Measurements from ENCODE around the gene KITLG. TPM values are rescaled to one million over a fixed set of nuclear protein-coding genes. Genes with fewer than 3 reads are reported as not detected.
"Not testable (repeated sequence)": the region's sequence is repeated elsewhere in the genome, so short reads cannot be mapped to it uniquely, and the experiment has no call there.

The KITLG gene
- polyA plus RNA-seq, 1 of the 3 experiments (the other 2 are of a cell fraction) = 8.9 TPM

- Histone ChIP-seq H3K79me2 (ENCODE audit: insufficient read depth) (peaks cover 100% of the 10 kb centered on the region), H3F3A (replicated peaks; ENCODE audit: insufficient read depth) (peaks cover 12% of the 10 kb centered on the region), H4K20me1 (ENCODE audit: insufficient read depth) (peaks cover 33% of the 10 kb centered on the region), H3K4me1 (ENCODE audit: control insufficient read depth in 1 of 2, insufficient read depth in 2 of 2, low read depth in 1 of 2, low read length in 1 of 2) (peaks cover 0 to 16% of the 10 kb centered on the region in 2 experiments; a peak in 2 of 4 replicates), H3K36me3 (replicated peaks in 1 of 2; ENCODE audit: control insufficient read depth in 1 of 2, insufficient read depth in 2 of 2, low read length in 1 of 2) (peaks cover 0 to 29% of the 10 kb centered on the region in 2 experiments)
- CTCF ChIA-PET = interaction anchor here (0.9 kb wide), 1 partner anchor 32 kb away, joined by 5 read pairs; the partner anchor contains the start of gene KITLG
- H3K9me2 ChIP-seq; H3K9ac ChIP-seq; H3K27me3 ChIP-seq (ENCODE audit: insufficient read depth); H3K27ac ChIP-seq (ENCODE audit: low read depth in 2 of 2, low read length in 1 of 2); H3K4me3 ChIP-seq (ENCODE audit: low read depth in 2 of 2, low read length in 1 of 2); POLR2A ChIA-PET; H3K4me2 ChIP-seq; H3K9me3 ChIP-seq; DNase-seq; H2AFZ ChIP-seq (ENCODE audit: low read depth): not testable (repeated sequence)
- WGBS (ENCODE audit: low lambda C conversion rate) = 89% methylated on average over 7 of the region's 7 CpGs
Observed at GRCh38 chr12:88547949-88548348, 32.3 kb downstream of the KITLG start.

GRCh38 chr12:88546853-88547252, 33.4 kb downstream of the KITLG start:
- no peak overlapping the region for H3K4me3 ChIP-seq (ENCODE audit: low read depth in 2 of 2, low read length in 1 of 2)
- 0 out of 4 replicates have a peak overlapping the region, but pooled peaks of 1 of the 2 experiments have one; percentile 11 for H3K27ac ChIP-seq (ENCODE audit: low read depth in 2 of 2, low read length in 1 of 2)
- WGBS (ENCODE audit: low lambda C conversion rate) = 54% methylated on average over 2 of the region's 2 CpGs
- H3F3A ChIP-seq (replicated peaks; ENCODE audit: insufficient read depth) = peaks cover 12% of the 10 kb centered on the region
- TF ChIP-seq TEAD4 (IDR thresholded peaks at IDR 0.05; ENCODE audit: borderline replicate concordance, insufficient read depth) (no peak), USF2 (IDR thresholded peaks at IDR 0.05; ENCODE audit: borderline replicate concordance, low read depth, low read length) (no peak), MAX (IDR thresholded peaks at IDR 0.05; ENCODE audit: low read depth) (no peak), MXI1 (IDR thresholded peaks at IDR 0.05; ENCODE audit: low read depth, low read length) (no peak), SMC3 (IDR thresholded peaks at IDR 0.05; ENCODE audit: low read depth, low read length) (no peak), GABPA (IDR thresholded peaks at IDR 0.05; ENCODE audit: low read depth) (no peak), TAF1 (IDR thresholded peaks at IDR 0.05; ENCODE audit: borderline replicate concordance, low read depth, low read length) (no peak), RXRA (IDR thresholded peaks at IDR 0.05; ENCODE audit: borderline replicate concordance, low read depth) (no peak), ELF1 (IDR thresholded peaks at IDR 0.05) (no peak), RFX5 (IDR thresholded peaks at IDR 0.05; ENCODE audit: low read length) (no peak), GATA2 (CRISPR knock-in tag; IDR thresholded peaks at IDR 0.05) (no peak), YY1 (IDR thresholded peaks at IDR 0.05; ENCODE audit: low read depth) (no peak), RAD21 (IDR thresholded peaks at IDR 0.05; ENCODE audit: low read length) (no peak), RCOR1 (IDR thresholded peaks at IDR 0.05; ENCODE audit: low read length) (no peak), SIN3A (IDR thresholded peaks at IDR 0.05; ENCODE audit: borderline replicate concordance, low read depth, low read length) (no peak), FOXM1 (IDR thresholded peaks at IDR 0.05; ENCODE audit: low read depth) (no peak)
- DNase-seq = no peak
- no peaks in the 10 kb centered on the region for H3K27me3 ChIP-seq (ENCODE audit: insufficient read depth)
- ChIA-PET POLR2A (no interaction called here), CTCF (no interaction called here)
- H3K4me2 ChIP-seq = peak overlapping the region; percentile 22; the same call in 1 of the 2 replicates
- peaks cover 96% of the 10 kb centered on the region for H3K79me2 ChIP-seq (ENCODE audit: insufficient read depth)
- no peak overlapping the region for H2AFZ ChIP-seq (ENCODE audit: low read depth)
- peaks cover 0 to 36% of the 10 kb centered on the region in 2 experiments for H3K36me3 ChIP-seq (replicated peaks in 1 of 2; ENCODE audit: control insufficient read depth in 1 of 2, insufficient read depth in 2 of 2, low read length in 1 of 2)
- H3K9me3 ChIP-seq = no peaks in the 10 kb centered on the region
- H4K20me1 ChIP-seq (ENCODE audit: insufficient read depth) = peaks cover 33% of the 10 kb centered on the region
- H3K9ac ChIP-seq = no peak overlapping the region
- H3K4me1 ChIP-seq (ENCODE audit: control insufficient read depth in 1 of 2, insufficient read depth in 2 of 2, low read depth in 1 of 2, low read length in 1 of 2) = peaks cover 0 to 12% of the 10 kb centered on the region in 2 experiments; a peak in 1 of 4 replicates
- no peaks in the 10 kb centered on the region for H3K9me2 ChIP-seq

Data from SK-N-SH (cell line).